Activated CD4-positive, alpha-beta T cell treated with anti-CD3 and anti-CD28 coated beads, Interleukin-2, amount 10 ng/mL, durations not matched to agents 24 days and 14 days (primary cell): ENCODE data around the gene ECT2. TPM values are rescaled to one million over a fixed set of nuclear protein-coding genes. Genes with fewer than 3 reads are reported as not detected.
"Not testable (repeated sequence)": the region's sequence is repeated elsewhere in the genome, so short reads cannot be mapped to it uniquely, and the experiment has no call there.

ENCODE experiments used
- DNase-seq: peaks from one replicate; pipeline ENCODE4 v3.0.0; 2022
- H3K27ac Mint-ChIP-seq: one replicate; pipeline ENCODE4 v1.8.0; 2022; ENCODE audit warnings: mild to moderate bottlenecking, mixed read lengths
- H3K27me3 Mint-ChIP-seq: one replicate; pipeline ENCODE4 v1.8.0; 2022; ENCODE audit warnings: mixed read lengths
- H3K36me3 Mint-ChIP-seq: one replicate; pipeline ENCODE4 v1.8.0; 2022; ENCODE audit warnings: low read depth, mild to moderate bottlenecking, mixed read lengths
- H3K4me1 Mint-ChIP-seq: one replicate; pipeline ENCODE4 v1.8.0; 2021; ENCODE audit warnings: mixed read lengths
- H3K4me3 Mint-ChIP-seq: one replicate; pipeline ENCODE4 v1.8.0; 2022; ENCODE audit warnings: mild to moderate bottlenecking, moderate library complexity, mixed read lengths
- H3K9me3 Mint-ChIP-seq: one replicate; pipeline ENCODE4 v1.8.0; 2021; ENCODE audit warnings: mixed read lengths
- intact Hi-C: fragments of 100-400 bp; cut with micrococcal nuclease; formaldehyde crosslinking; loops from one replicate; pipeline ENCODE4 v1.15.1; 2023
- total RNA-seq: library from RNA; stranded (reverse); gene quantifications from 2 replicates; pipeline ENCODE4 v1.2.3, GENCODE V29; 2022

The ECT2 gene
- total RNA-seq, 1 donor from 2014 or later = 40.4 TPM

- Mint-ChIP-seq H3K27me3 (peaks cover 22% of the 10 kb centered on the region), H3K27ac (no peak overlapping the region), H3K4me3 (no peak overlapping the region), H3K4me1 (peaks cover under 1% of the 10 kb centered on the region), H3K9me3 (no peaks in the 10 kb centered on the region), H3K36me3 (no peaks in the 10 kb centered on the region)
- intact Hi-C loops = no loop called here
- no peak for DNase-seq
Observed at GRCh38 chr3:172840913-172841312, 90.4 kb downstream of the ECT2 start.

- Mint-ChIP-seq H3K27me3 (peaks cover 12% of the 10 kb centered on the region), H3K4me1 (peaks cover 4% of the 10 kb centered on the region), H3K4me3 (no peak overlapping the region), H3K9me3 (no peaks in the 10 kb centered on the region), H3K27ac (no peak overlapping the region), H3K36me3 (no peaks in the 10 kb centered on the region)
- no peak for DNase-seq
- intact Hi-C loops = no loop called here
Observed at GRCh38 chr3:172844428-172844827, 93.9 kb downstream of the ECT2 start.

GRCh38 chr3:172846103-172846561, 95.6 kb downstream of the ECT2 start:
- DNase-seq = no peak

GRCh38 chr3:172846706-172847105, 96.2 kb downstream of the ECT2 start:
- DNase-seq = no peak
- no peak overlapping the region for H3K4me3 Mint-ChIP-seq
- peaks cover 19% of the 10 kb centered on the region for H3K27me3 Mint-ChIP-seq
- peaks cover 4% of the 10 kb centered on the region for H3K4me1 Mint-ChIP-seq
- intact Hi-C loops = no loop called here
- no peak overlapping the region for H3K27ac Mint-ChIP-seq
- H3K36me3 Mint-ChIP-seq = no peaks in the 10 kb centered on the region
- H3K9me3 Mint-ChIP-seq = no peaks in the 10 kb centered on the region

More at GRCh38 chr3:172846103-172846561, 95.6 kb downstream of the ECT2 start:
- intact Hi-C loops = no loop called here
- no peak overlapping the region for H3K4me3 Mint-ChIP-seq
- no peaks in the 10 kb centered on the region for H3K9me3 Mint-ChIP-seq
- H3K36me3 Mint-ChIP-seq = no peaks in the 10 kb centered on the region
- peaks cover 19% of the 10 kb centered on the region for H3K27me3 Mint-ChIP-seq
- H3K27ac Mint-ChIP-seq = peak overlapping the region; percentile 62
- H3K4me1 Mint-ChIP-seq = peaks cover 4% of the 10 kb centered on the region

- H3K36me3 Mint-ChIP-seq = no peaks in the 10 kb centered on the region
- H3K9me3 Mint-ChIP-seq = no peaks in the 10 kb centered on the region
- peaks cover 4% of the 10 kb centered on the region for H3K4me1 Mint-ChIP-seq
- no peak for DNase-seq
- intact Hi-C loops = no loop called here
- H3K27me3 Mint-ChIP-seq = peaks cover 19% of the 10 kb centered on the region
- no peak overlapping the region for H3K27ac Mint-ChIP-seq
- no peak overlapping the region for H3K4me3 Mint-ChIP-seq
Observed at GRCh38 chr3:172847292-172847691, 96.8 kb downstream of the ECT2 start.

GRCh38 chr3:172848910-172849309, 98.4 kb downstream of the ECT2 start:
- H3K36me3 Mint-ChIP-seq = no peaks in the 10 kb centered on the region
- DNase-seq = no peak
- H3K9me3 Mint-ChIP-seq = no peaks in the 10 kb centered on the region
- intact Hi-C loops = no loop called here
- H3K27ac Mint-ChIP-seq = no peak overlapping the region
- no peak overlapping the region for H3K4me3 Mint-ChIP-seq
- H3K27me3 Mint-ChIP-seq = peaks cover 15% of the 10 kb centered on the region
- H3K4me1 Mint-ChIP-seq = peaks cover 4% of the 10 kb centered on the region

GRCh38 chr3:172853005-172853404, 102.5 kb downstream of the ECT2 start:
- Mint-ChIP-seq H3K36me3 (no peaks in the 10 kb centered on the region), H3K4me3 (no peak overlapping the region), H3K27me3 (peaks cover 24% of the 10 kb centered on the region), H3K4me1 (no peaks in the 10 kb centered on the region), H3K27ac (no peak overlapping the region), H3K9me3 (no peaks in the 10 kb centered on the region)
- intact Hi-C loops = no loop called here
- DNase-seq = no peak

- no peak for DNase-seq
- no peaks in the 10 kb centered on the region for H3K36me3 Mint-ChIP-seq
- no peaks in the 10 kb centered on the region for H3K4me1 Mint-ChIP-seq
- intact Hi-C loops = no loop called here
- no peak overlapping the region for H3K4me3 Mint-ChIP-seq
- no peaks in the 10 kb centered on the region for H3K9me3 Mint-ChIP-seq
- no peak overlapping the region for H3K27ac Mint-ChIP-seq
- peaks cover 20% of the 10 kb centered on the region for H3K27me3 Mint-ChIP-seq
Observed at GRCh38 chr3:172853921-172854666, 103.6 kb downstream of the ECT2 start.

GRCh38 chr3:172855037-172855436, 104.5 kb downstream of the ECT2 start:
- H3K4me3 Mint-ChIP-seq = no peak overlapping the region
- H3K27me3 Mint-ChIP-seq = peaks cover 17% of the 10 kb centered on the region
- no peaks in the 10 kb centered on the region for H3K36me3 Mint-ChIP-seq
- H3K9me3 Mint-ChIP-seq = no peaks in the 10 kb centered on the region
- H3K27ac Mint-ChIP-seq = no peak overlapping the region
- DNase-seq = no peak
- no peaks in the 10 kb centered on the region for H3K4me1 Mint-ChIP-seq
- intact Hi-C loops = no loop called here

GRCh38 chr3:172856795-172857742, 106.5 kb downstream of the ECT2 start:
- peaks cover 11% of the 10 kb centered on the region for H3K27me3 Mint-ChIP-seq
- no peaks in the 10 kb centered on the region for H3K4me1 Mint-ChIP-seq
- no peak overlapping the region for H3K27ac Mint-ChIP-seq
- no peak for DNase-seq
- no peaks in the 10 kb centered on the region for H3K36me3 Mint-ChIP-seq
- no peak overlapping the region for H3K4me3 Mint-ChIP-seq
- intact Hi-C loops = no loop called here
- no peaks in the 10 kb centered on the region for H3K9me3 Mint-ChIP-seq

- no peaks in the 10 kb centered on the region for H3K4me1 Mint-ChIP-seq
- no peak overlapping the region for H3K4me3 Mint-ChIP-seq
- no peak overlapping the region for H3K27ac Mint-ChIP-seq
- H3K36me3 Mint-ChIP-seq = no peaks in the 10 kb centered on the region
- no peak for DNase-seq
- intact Hi-C loops = no loop called here
- H3K9me3 Mint-ChIP-seq = no peaks in the 10 kb centered on the region
- peaks cover 13% of the 10 kb centered on the region for H3K27me3 Mint-ChIP-seq
Observed at GRCh38 chr3:172859041-172859440, 108.5 kb downstream of the ECT2 start.

GRCh38 chr3:172866726-172867350, 116.3 kb downstream of the ECT2 start:
- H3K27me3 Mint-ChIP-seq = not testable (repeated sequence)

GRCh38 chr3:172868582-172869200, 118.2 kb downstream of the ECT2 start:
- Mint-ChIP-seq H3K27me3 (peaks cover 8% of the 10 kb centered on the region), H3K36me3 (no peaks in the 10 kb centered on the region), H3K4me1 (no peaks in the 10 kb centered on the region), H3K9me3 (no peaks in the 10 kb centered on the region), H3K4me3 (no peak overlapping the region), H3K27ac (no peak overlapping the region)
- no peak for DNase-seq
- intact Hi-C loops = no loop called here

More at GRCh38 chr3:172866726-172867350, 116.3 kb downstream of the ECT2 start:
- intact Hi-C loops, H3K4me1 Mint-ChIP-seq, H3K27ac Mint-ChIP-seq, DNase-seq, H3K36me3 Mint-ChIP-seq, H3K9me3 Mint-ChIP-seq, H3K4me3 Mint-ChIP-seq: not testable (repeated sequence)
